ENCODE measurements around the gene USF1. TPM values are rescaled to one million over a fixed set of nuclear protein-coding genes. Genes with fewer than 3 reads are reported as not detected.

Gene USF1
- total RNA-seq, 1 donor from 2014 or later = 70.1 TPM

GRCh38 chr1:161061419-161061818 is 15.6 kb upstream of the USF1 start:
- H3K36me3 ChIP-seq (ENCODE audit: insufficient read depth, low read length) = no peaks in the 10 kb centered on the region
- no peaks in the 10 kb centered on the region for H3K4me1 Mint-ChIP-seq (ENCODE audit: low read depth, unreplicated experiment)
- no peak overlapping the region for H3K27ac Mint-ChIP-seq (ENCODE audit: unreplicated experiment)
- no peaks in the 10 kb centered on the region for H3K27me3 ChIP-seq (ENCODE audit: insufficient read depth, low read length)
- no peaks in the 10 kb centered on the region for H3K79me2 ChIP-seq (ENCODE audit: insufficient read depth, low read length)
- no peaks in the 10 kb centered on the region for H3K36me3 Mint-ChIP-seq (ENCODE audit: low read depth, unreplicated experiment)
- DNase-seq (ENCODE audit: low read depth) (no peak), FAIRE-seq (no peak)
- no peak overlapping the region for H3K4me3 ChIP-seq (ENCODE audit: insufficient read depth, low read depth, low read length)
- H3K4me1 ChIP-seq (ENCODE audit: insufficient read depth, low read length) = no peaks in the 10 kb centered on the region
- H3K9me3 Mint-ChIP-seq (ENCODE audit: unreplicated experiment) = no peaks in the 10 kb centered on the region
- H3K27me3 Mint-ChIP-seq (ENCODE audit: low read depth, unreplicated experiment) = peaks cover 11% of the 10 kb centered on the region
- no peak overlapping the region for H3K4me3 Mint-ChIP-seq (ENCODE audit: unreplicated experiment)
- no peak overlapping the region for H3K4me2 ChIP-seq (ENCODE audit: low read length)
- no peak overlapping the region for H2AFZ ChIP-seq (ENCODE audit: low read depth, low read length)
- no peak overlapping the region for H3K27ac ChIP-seq (ENCODE audit: low read depth, low read length)
- H3K9ac ChIP-seq (ENCODE audit: low read length) = no peak overlapping the region
- H3K9me3 ChIP-seq (ENCODE audit: insufficient read depth, low read depth, low read length) = no peaks in the 10 kb centered on the region
- no peaks in the 10 kb centered on the region for H4K20me1 ChIP-seq (ENCODE audit: insufficient read depth, low read length)
- TF ChIP-seq EZH2 (IDR thresholded peaks at IDR 0.05; ENCODE audit: insufficient read depth, low read length) = no peak
- TF ChIP-seq, protein P1, sequence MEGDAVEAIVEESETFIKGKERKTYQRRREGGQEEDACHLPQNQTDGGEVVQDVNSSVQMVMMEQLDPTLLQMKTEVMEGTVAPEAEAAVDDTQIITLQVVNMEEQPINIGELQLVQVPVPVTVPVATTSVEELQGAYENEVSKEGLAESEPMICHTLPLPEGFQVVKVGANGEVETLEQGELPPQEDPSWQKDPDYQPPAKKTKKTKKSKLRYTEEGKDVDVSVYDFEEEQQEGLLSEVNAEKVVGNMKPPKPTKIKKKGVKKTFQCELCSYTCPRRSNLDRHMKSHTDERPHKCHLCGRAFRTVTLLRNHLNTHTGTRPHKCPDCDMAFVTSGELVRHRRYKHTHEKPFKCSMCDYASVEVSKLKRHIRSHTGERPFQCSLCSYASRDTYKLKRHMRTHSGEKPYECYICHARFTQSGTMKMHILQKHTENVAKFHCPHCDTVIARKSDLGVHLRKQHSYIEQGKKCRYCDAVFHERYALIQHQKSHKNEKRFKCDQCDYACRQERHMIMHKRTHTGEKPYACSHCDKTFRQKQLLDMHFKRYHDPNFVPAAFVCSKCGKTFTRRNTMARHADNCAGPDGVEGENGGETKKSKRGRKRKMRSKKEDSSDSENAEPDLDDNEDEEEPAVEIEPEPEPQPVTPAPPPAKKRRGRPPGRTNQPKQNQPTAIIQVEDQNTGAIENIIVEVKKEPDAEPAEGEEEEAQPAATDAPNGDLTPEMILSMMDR (IDR thresholded peaks at IDR 0.05; ENCODE audit: insufficient read depth, low read depth, low read length) = no peak

GRCh38 chr1:161059293-161059692 is 13.5 kb upstream of the USF1 start:
- Histone ChIP-seq H3K27me3 (ENCODE audit: insufficient read depth, low read length) (no peaks in the 10 kb centered on the region), H3K4me3 (ENCODE audit: insufficient read depth, low read depth, low read length) (no peak overlapping the region), H3K79me2 (ENCODE audit: insufficient read depth, low read length) (no peaks in the 10 kb centered on the region), H3K36me3 (ENCODE audit: insufficient read depth, low read length) (no peaks in the 10 kb centered on the region), H3K9ac (ENCODE audit: low read length) (no peak overlapping the region), H4K20me1 (ENCODE audit: insufficient read depth, low read length) (no peaks in the 10 kb centered on the region), H3K9me3 (ENCODE audit: insufficient read depth, low read depth, low read length) (no peaks in the 10 kb centered on the region), H3K4me2 (ENCODE audit: low read length) (no peak overlapping the region), H3K4me1 (ENCODE audit: insufficient read depth, low read length) (no peaks in the 10 kb centered on the region), H3K27ac (ENCODE audit: low read depth, low read length) (no peak overlapping the region), H2AFZ (ENCODE audit: low read depth, low read length) (no peak overlapping the region)
- Mint-ChIP-seq H3K27ac (ENCODE audit: unreplicated experiment) (no peak overlapping the region), H3K4me1 (ENCODE audit: low read depth, unreplicated experiment) (no peaks in the 10 kb centered on the region), H3K36me3 (ENCODE audit: low read depth, unreplicated experiment) (no peaks in the 10 kb centered on the region), H3K4me3 (ENCODE audit: unreplicated experiment) (no peak overlapping the region), H3K9me3 (ENCODE audit: unreplicated experiment) (peaks cover 1% of the 10 kb centered on the region), H3K27me3 (ENCODE audit: low read depth, unreplicated experiment) (peaks cover 8% of the 10 kb centered on the region)
- FAIRE-seq (no peak), DNase-seq (ENCODE audit: low read depth) (no peak)
- TF ChIP-seq, protein P1 (IDR thresholded peaks at IDR 0.05; ENCODE audit: insufficient read depth, low read depth, low read length) = no peak
- no peak for TF ChIP-seq EZH2 (IDR thresholded peaks at IDR 0.05; ENCODE audit: insufficient read depth, low read length)

DNA sequence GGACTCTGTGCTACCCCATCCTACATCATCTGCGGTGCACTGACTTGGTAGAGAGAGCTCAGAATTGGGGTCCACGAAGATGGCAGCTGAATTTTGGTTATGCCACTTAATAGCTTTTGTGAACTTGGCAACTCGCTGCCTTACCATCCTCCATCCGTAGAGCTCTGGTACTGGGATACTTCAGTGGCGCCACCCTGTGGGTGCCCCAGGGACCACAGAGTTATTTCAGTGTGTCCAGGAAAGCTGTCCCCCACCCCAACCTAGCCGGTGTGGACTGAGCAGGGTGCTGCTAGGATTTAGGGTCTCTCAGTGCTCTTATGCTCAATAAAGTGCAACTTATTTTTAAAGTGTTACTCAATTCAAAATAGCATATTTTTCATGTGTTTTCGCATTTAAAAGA is 9.0 kb upstream of the USF1 start:
- Histone ChIP-seq H3K9ac (ENCODE audit: low read length) (no peak overlapping the region), H3K9me3 (ENCODE audit: insufficient read depth, low read depth, low read length) (no peaks in the 10 kb centered on the region), H3K4me1 (ENCODE audit: insufficient read depth, low read length) (peaks cover 3% of the 10 kb centered on the region), H3K27me3 (ENCODE audit: insufficient read depth, low read length) (no peaks in the 10 kb centered on the region), H3K36me3 (ENCODE audit: insufficient read depth, low read length) (no peaks in the 10 kb centered on the region), H3K4me3 (ENCODE audit: insufficient read depth, low read depth, low read length) (no peak overlapping the region), H3K4me2 (ENCODE audit: low read length) (no peak overlapping the region), H2AFZ (ENCODE audit: low read depth, low read length) (no peak overlapping the region), H3K79me2 (ENCODE audit: insufficient read depth, low read length) (no peaks in the 10 kb centered on the region), H4K20me1 (ENCODE audit: insufficient read depth, low read length) (no peaks in the 10 kb centered on the region), H3K27ac (ENCODE audit: low read depth, low read length) (no peak overlapping the region)
- Mint-ChIP-seq H3K27ac (ENCODE audit: unreplicated experiment) (no peak overlapping the region), H3K36me3 (ENCODE audit: low read depth, unreplicated experiment) (peaks cover 2% of the 10 kb centered on the region), H3K9me3 (ENCODE audit: unreplicated experiment) (peaks cover 9% of the 10 kb centered on the region), H3K4me3 (ENCODE audit: unreplicated experiment) (no peak overlapping the region), H3K27me3 (ENCODE audit: low read depth, unreplicated experiment) (no peaks in the 10 kb centered on the region), H3K4me1 (ENCODE audit: low read depth, unreplicated experiment) (no peaks in the 10 kb centered on the region)
- no peak for DNase-seq (ENCODE audit: low read depth)
- TF ChIP-seq, protein P1 (IDR thresholded peaks at IDR 0.05; ENCODE audit: insufficient read depth, low read depth, low read length) = no peak
- no peak for TF ChIP-seq EZH2 (IDR thresholded peaks at IDR 0.05; ENCODE audit: insufficient read depth, low read length)
- FAIRE-seq = no peak

Measured in astrocyte (in vitro differentiated cells and primary cell).